Cardiac muscle cell (in vitro differentiated cells and primary cell): ENCODE results near the gene CAPN15. TPM values are rescaled to one million over a fixed set of nuclear protein-coding genes. Genes with fewer than 3 reads are reported as not detected.
A peak's percentile ranks its signal among the peaks of the same experiment; 100 is the strongest.

ENCODE experiments used
- DNase-seq, 2 donors: peaks; one replicate each; pipeline versions ENCODE4 v3.0.0 to v3.0.0-alpha.2; 2010 to 2017; ENCODE audit warnings: low read depth in 1 of 2, low spot score in 1 of 2
- H3K27ac ChIP-seq: fragments of 200-600 bp; sonication (generic); 2 replicates; pipeline ENCODE4 v1.5.1; 2016
- H3K27me3 ChIP-seq: fragments of 200-600 bp; sonication (generic); 2 replicates; pipeline ENCODE4 v1.6.0; 2016; ENCODE audit warnings: control low read depth
- H3K36me3 ChIP-seq: fragments of 200-600 bp; sonication (generic); 2 replicates; pipeline ENCODE4 v1.5.1; 2016; ENCODE audit warnings: control low read depth
- H3K4me1 ChIP-seq: fragments of 200-600 bp; sonication (generic); 2 replicates; pipeline ENCODE4 v1.8.1; 2017; ENCODE audit warnings: low read depth, mild to moderate bottlenecking, mixed run types
- H3K4me3 ChIP-seq: fragments of 200-600 bp; sonication (generic); 2 replicates; pipeline ENCODE4 v1.5.1; 2016; ENCODE audit warnings: mild to moderate bottlenecking
- H3K9me3 ChIP-seq: fragments of 200-600 bp; sonication (generic); 2 replicates; pipeline ENCODE4 v1.5.1; 2017; ENCODE audit warnings: low read depth, mild to moderate bottlenecking, control low read depth
- polyA plus RNA-seq: library from polyadenylated mRNA; unstranded; fragments of >200 nt; fragmentation: Nextera tagmentation; extraction: Ambion mirVana; gene quantifications from 2 replicates; pipeline ENCODE4 v1.2.1, GENCODE V29; 2016
- total RNA-seq: library from RNA; depleted of rRNA; stranded (reverse); fragments of >200 nt; gene quantifications from 2 replicates; pipeline ENCODE4 v1.2.3, GENCODE V29; 2016
- TF ChIP-seq, protein P1 (sequence below): IDR thresholded peaks from 2 replicates; pipeline ENCODE4 v1.5.1; 2012; ENCODE audit warnings: low read depth, mild to moderate bottlenecking, low read length

The CAPN15 gene
- total and polyA plus RNA-seq, 2 experiments from 2014 or later: 38.1 to 63.3 TPM

DNA sequence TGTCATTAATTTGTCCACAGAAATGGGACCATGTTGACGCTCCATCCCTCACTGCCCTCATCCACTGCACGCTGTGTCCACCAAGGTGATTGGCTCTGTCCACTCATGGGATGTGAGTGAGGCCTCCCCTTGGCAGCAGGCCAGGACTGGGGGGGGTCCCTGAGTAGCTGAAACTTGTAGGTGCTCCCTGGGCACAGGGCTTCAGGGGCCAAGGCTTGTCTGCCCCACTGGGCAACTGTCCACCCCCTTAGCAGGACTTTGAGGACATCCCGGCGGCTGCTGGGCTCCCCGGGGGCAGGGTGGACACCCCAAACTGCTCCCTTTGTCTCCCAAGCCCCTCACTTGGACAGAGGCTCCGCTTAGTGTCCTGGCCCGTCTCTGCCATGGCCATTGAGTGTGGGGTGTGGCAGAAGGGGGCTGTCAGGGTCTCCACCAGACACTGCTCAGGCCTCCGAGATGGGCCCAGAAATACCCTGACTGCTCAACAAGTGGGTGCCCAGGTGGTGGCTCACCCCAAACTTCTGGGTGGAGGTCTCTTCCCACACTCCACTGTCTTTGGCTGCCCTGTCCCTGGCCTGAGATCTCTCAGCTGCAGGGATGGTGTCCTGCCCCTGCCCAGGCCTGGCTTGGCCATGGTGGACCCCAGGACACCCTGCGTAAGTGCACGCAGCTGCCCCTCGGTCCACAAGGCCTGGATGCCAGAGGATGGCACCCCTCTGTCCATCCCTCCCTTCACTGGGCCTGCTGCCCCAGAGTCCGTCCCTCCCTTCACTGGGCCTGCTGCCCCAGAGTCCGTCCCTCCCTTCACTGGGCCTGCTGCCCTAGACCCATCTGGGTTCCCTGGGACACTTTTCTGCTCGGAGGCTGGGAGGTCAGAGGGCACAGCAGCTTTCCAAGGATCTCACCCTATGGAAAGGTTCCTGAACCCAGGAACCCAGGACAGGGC, 59.4 kb downstream of the CAPN15 start:
- peak in 1 of 2 donors; percentile 21 for DNase-seq
- Histone ChIP-seq H3K36me3 (no peaks in the 10 kb centered on the region), H3K27me3 (no peaks in the 10 kb centered on the region), H3K4me1 (peaks cover 19% of the 10 kb centered on the region), H3K27ac (no peak overlapping the region), H3K9me3 (no peaks in the 10 kb centered on the region), H3K4me3 (no peak overlapping the region)
- TF ChIP-seq, protein P1, sequence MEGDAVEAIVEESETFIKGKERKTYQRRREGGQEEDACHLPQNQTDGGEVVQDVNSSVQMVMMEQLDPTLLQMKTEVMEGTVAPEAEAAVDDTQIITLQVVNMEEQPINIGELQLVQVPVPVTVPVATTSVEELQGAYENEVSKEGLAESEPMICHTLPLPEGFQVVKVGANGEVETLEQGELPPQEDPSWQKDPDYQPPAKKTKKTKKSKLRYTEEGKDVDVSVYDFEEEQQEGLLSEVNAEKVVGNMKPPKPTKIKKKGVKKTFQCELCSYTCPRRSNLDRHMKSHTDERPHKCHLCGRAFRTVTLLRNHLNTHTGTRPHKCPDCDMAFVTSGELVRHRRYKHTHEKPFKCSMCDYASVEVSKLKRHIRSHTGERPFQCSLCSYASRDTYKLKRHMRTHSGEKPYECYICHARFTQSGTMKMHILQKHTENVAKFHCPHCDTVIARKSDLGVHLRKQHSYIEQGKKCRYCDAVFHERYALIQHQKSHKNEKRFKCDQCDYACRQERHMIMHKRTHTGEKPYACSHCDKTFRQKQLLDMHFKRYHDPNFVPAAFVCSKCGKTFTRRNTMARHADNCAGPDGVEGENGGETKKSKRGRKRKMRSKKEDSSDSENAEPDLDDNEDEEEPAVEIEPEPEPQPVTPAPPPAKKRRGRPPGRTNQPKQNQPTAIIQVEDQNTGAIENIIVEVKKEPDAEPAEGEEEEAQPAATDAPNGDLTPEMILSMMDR: no peak

DNA sequence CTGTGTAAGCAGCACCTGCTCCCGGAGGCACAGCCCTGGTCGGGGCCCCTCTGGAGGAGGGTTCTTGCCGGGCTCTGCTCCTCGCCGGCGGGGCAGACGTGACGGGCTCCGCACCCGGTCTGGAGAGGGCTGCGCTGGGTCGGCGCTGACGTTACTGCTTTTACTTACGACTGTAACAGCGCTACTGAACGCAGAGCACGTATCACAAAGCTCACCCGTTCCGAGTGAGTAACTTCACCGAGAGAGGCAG, 61.1 kb downstream of the CAPN15 start:
- no peaks in the 10 kb centered on the region for H3K9me3 ChIP-seq
- peak overlapping the region; percentile 98 for H3K27ac ChIP-seq
- no peaks in the 10 kb centered on the region for H3K36me3 ChIP-seq
- peaks cover 17% of the 10 kb centered on the region for H3K4me1 ChIP-seq
- peak overlapping the region; percentile 80 for H3K4me3 ChIP-seq
- peak; percentile 70 to 77 for DNase-seq
- TF ChIP-seq, protein P1: no peak
- no peaks in the 10 kb centered on the region for H3K27me3 ChIP-seq

DNA sequence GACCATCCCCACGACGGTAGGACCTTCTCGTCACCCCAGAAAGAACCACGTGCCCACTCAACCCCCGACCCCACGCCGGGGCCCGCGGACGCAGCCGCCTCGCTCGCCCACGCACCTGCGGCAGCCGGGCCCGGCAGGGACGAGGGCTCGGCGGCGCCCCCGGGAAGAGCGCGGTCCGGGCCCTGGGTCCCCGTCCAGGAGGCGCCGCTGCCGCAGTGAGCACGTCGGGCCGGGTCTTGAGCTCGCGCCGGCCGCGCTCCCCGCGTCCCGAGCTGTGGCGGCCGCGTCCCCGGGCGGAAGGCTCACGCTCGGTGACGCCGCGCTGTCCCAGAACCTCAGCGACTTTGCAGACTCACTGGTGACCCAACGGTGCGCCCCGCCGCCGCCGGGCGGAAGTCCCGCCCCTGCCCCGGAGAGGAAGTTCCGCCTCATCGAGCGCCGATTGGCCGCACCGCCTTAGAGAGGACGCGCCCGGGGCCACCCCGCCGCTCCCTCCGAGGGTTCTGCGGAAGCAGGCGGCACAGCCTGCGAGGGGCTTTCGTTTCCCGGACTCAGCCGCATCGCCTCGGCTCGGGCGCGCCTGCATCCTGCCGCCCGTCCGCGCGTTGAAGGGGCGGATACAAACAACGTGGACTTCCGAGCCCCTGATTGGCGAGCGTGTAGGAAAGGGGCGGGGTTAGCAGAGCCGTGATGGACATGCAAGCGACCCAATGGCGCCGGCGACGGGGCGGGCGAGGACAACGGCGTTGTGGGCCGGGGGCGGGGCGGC, 61.6 kb downstream of the CAPN15 start:
- TF ChIP-seq, protein P1: no peak
- H3K4me1 ChIP-seq: peaks cover 13% of the 10 kb centered on the region

GRCh38 chr16:589658-590187, 62.2 kb downstream of the CAPN15 start, which contains the start of gene RAB40C:
RAB40C (plus strand) TSS chr16:590066; CDS start chr16:590292, 226 bp downstream.
- H3K36me3 ChIP-seq: no peaks in the 10 kb centered on the region
- no peaks in the 10 kb centered on the region for H3K9me3 ChIP-seq
- peak within 1 kb of the TSS; percentile 80 for H3K4me3 ChIP-seq
- no peaks in the 10 kb centered on the region for H3K27me3 ChIP-seq
- DNase-seq: peak; percentile 99
- H3K27ac ChIP-seq: peak within 1 kb of the TSS; percentile 98
- H3K4me1 ChIP-seq: peaks cover 13% of the 10 kb centered on the region
- TF ChIP-seq, protein P1: no peak

More for the DNA sequence above, 61.6 kb downstream of the CAPN15 start:
- peak; percentile 95 to 97 for DNase-seq
- peak overlapping the region; percentile 80 for H3K4me3 ChIP-seq
- H3K9me3 ChIP-seq: no peaks in the 10 kb centered on the region
- no peaks in the 10 kb centered on the region for H3K36me3 ChIP-seq
- H3K27me3 ChIP-seq: no peaks in the 10 kb centered on the region
- H3K27ac ChIP-seq: peak overlapping the region; percentile 98

GRCh38 chr16:590188-590814, 62.8 kb downstream of the CAPN15 start:
- peak overlapping the region; percentile 87 for H3K27ac ChIP-seq
- H3K4me1 ChIP-seq: peaks cover 13% of the 10 kb centered on the region
- H3K9me3 ChIP-seq: no peaks in the 10 kb centered on the region
- peak overlapping the region; percentile 78 for H3K4me3 ChIP-seq
- TF ChIP-seq, protein P1: no peak
- DNase-seq: peak; percentile 64 to 66
- H3K27me3 ChIP-seq: no peaks in the 10 kb centered on the region
- H3K36me3 ChIP-seq: no peaks in the 10 kb centered on the region
